ENCODE measurements around the gene ZNF335. TPM values are rescaled to one million over a fixed set of nuclear protein-coding genes. Genes with fewer than 3 reads are reported as not detected.
A peak's percentile ranks its signal among the peaks of the same experiment; 100 is the strongest.

ZNF335 gene
- total and polyA plus RNA-seq, 2 experiments from 2014 or later = 6.9 to 10.8 TPM

DNA sequence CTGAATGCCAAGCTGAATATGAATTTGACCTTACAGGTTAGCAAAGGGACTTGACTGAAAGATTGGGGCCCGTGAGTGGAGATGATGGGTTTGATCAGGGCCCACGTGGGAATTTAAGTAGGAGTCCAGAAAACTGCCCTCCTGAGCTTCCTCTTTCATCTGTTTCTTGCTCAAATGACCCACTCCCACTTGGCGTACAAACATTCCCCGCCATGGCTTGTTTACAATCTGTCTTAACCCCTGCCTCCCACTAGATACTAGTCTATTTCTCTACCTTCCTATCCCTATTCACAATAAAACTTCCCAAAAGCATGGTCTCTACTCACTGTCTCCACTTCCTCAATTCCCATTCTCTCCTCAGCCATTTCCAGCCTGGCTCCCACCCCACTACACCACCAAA lies 46.1 kb upstream of the ZNF335 start:
- no peak overlapping the region for H3K27ac ChIP-seq

DNA sequence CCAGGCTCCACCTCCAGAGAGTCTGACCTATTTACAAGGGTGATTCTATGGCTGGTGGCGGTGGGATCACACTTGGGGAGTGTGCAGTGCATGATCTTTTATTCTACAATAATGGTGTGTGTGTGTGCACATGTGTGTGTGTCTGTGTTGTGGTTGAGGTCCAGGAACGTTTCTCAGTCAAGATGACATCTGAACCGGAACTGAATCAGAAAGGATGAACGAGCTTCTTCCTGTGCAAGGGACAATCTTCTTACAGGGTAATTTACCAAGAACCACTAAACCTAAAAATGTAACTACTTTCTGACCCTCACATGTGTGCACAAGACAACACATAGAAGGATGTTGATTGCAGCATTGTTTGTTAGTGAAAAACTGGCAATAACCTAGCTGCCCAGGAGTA lies 45.3 kb upstream of the ZNF335 start:
- no peaks in the 10 kb centered on the region for H3K9me2 ChIP-seq (ENCODE audit: insufficient read depth)
- no peaks in the 10 kb centered on the region for H3K9me3 ChIP-seq (ENCODE audit: low read depth)
- H3K36me3 ChIP-seq (ENCODE audit: low read depth) = no peaks in the 10 kb centered on the region
- TF ChIP-seq EZH2phosphoT487 (IDR thresholded peaks at IDR 0.05; ENCODE audit: insufficient read depth, low read depth) = no peak
- no peak for TF ChIP-seq EZH2 (IDR thresholded peaks at IDR 0.05; ENCODE audit: insufficient read depth, poor library complexity, severe bottlenecking)
- H3K4me1 ChIP-seq (ENCODE audit: insufficient read depth) = no peaks in the 10 kb centered on the region
- H2AFZ ChIP-seq = no peak overlapping the region
- WGBS, 2 experiments (ENCODE audit: low coverage in 1 of 2, low lambda C conversion rate in 2 of 2, missing lambda C conversion rate in 2 of 2) = 37 to 43% methylated on average over 4 of the region's 4 CpGs
- H3F3A ChIP-seq (ENCODE audit: insufficient read depth) = no peaks in the 10 kb centered on the region
- no peak overlapping the region for H3K9ac ChIP-seq
- DNase-seq = no peak
- H3K4me2 ChIP-seq (ENCODE audit: unreplicated experiment) = no peak overlapping the region
- H4K20me1 ChIP-seq (ENCODE audit: insufficient read depth) = no peaks in the 10 kb centered on the region
- in situ Hi-C loops (cut with MboI) = loop anchor here (25.0 kb wide), 1 partner anchor 295 kb away; the partner anchor contains the start of gene CDH22
- H3K27me3 ChIP-seq (replicated peaks; ENCODE audit: insufficient read depth) = peaks cover 32% of the 10 kb centered on the region
- H3K4me3 ChIP-seq = no peak overlapping the region
- no peaks in the 10 kb centered on the region for H3K79me2 ChIP-seq (ENCODE audit: insufficient read depth)
- H3K27ac ChIP-seq = no peak overlapping the region

More for the DNA sequence above, 46.1 kb upstream of the ZNF335 start:
- DNase-seq = no peak
- no peaks in the 10 kb centered on the region for H3K36me3 ChIP-seq (ENCODE audit: low read depth)
- no peak overlapping the region for H3K4me2 ChIP-seq (ENCODE audit: unreplicated experiment)
- H3K9me3 ChIP-seq (ENCODE audit: low read depth) = no peaks in the 10 kb centered on the region
- no peaks in the 10 kb centered on the region for H3K79me2 ChIP-seq (ENCODE audit: insufficient read depth)
- H3K9me2 ChIP-seq (ENCODE audit: insufficient read depth) = no peaks in the 10 kb centered on the region
- no peak overlapping the region for H3K9ac ChIP-seq
- H3K4me1 ChIP-seq (ENCODE audit: insufficient read depth) = no peaks in the 10 kb centered on the region
- H2AFZ ChIP-seq = no peak overlapping the region
- no peaks in the 10 kb centered on the region for H3F3A ChIP-seq (ENCODE audit: insufficient read depth)
- H3K27me3 ChIP-seq (replicated peaks; ENCODE audit: insufficient read depth) = peaks cover 25% of the 10 kb centered on the region
- in situ Hi-C loops (cut with MboI) = loop anchor here (25.0 kb wide), 1 partner anchor 294 kb away; the partner anchor contains the start of gene CDH22
- H4K20me1 ChIP-seq (ENCODE audit: insufficient read depth) = no peaks in the 10 kb centered on the region
- 21 to 24% methylated on average over 4 of the region's 4 CpGs for WGBS, 2 experiments (ENCODE audit: low coverage in 1 of 2, low lambda C conversion rate in 2 of 2, missing lambda C conversion rate in 2 of 2)
- no peak overlapping the region for H3K4me3 ChIP-seq
- TF ChIP-seq EZH2 (IDR thresholded peaks at IDR 0.05; ENCODE audit: insufficient read depth, poor library complexity, severe bottlenecking) (no peak), EZH2phosphoT487 (IDR thresholded peaks at IDR 0.05; ENCODE audit: insufficient read depth, low read depth) (no peak)

DNA sequence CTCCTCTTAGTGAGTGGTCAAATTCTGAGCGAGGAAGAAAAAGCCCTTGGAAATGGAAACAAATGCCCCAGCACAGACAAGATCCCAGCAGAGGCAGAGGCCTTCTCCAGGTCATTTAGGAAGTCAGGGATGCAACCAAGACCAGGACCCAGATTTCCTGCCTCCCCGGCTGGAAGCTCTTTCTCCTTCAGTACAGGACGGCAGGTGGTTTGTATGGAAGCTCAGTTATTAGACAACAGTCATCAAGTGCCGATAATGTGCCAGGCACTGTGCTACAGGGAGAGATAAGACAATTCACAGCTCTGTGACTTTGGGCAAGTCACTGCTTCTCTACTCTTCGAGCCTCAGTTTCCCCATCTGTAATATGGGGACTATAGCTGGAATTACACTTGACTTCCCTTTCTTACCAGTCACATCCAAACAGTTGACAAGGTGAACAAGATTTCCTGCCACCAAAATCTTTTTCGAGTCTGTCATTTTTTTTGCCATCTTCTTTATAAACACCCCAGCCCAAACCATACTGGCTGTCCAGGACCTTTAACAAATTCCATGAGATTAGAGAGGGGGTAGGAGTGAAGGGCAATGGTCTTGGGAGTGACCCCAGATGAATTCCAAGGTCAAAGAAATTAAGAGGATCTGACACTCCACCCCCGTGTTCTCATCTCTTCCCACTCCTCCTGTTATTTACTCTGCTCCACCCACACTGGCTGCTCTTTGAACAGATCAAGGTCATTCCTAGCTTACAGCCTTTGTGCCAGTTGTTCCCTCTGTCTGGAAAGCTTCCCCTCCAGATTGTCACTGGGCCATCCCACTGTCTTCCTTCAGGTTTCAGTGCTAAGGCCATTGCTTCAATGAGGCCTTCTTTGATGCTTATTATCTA lies 42.8 kb upstream of the ZNF335 start:
- Histone ChIP-seq H3K79me2 (ENCODE audit: insufficient read depth) (no peaks in the 10 kb centered on the region), H3K9me3 (ENCODE audit: low read depth) (no peaks in the 10 kb centered on the region), H3K9ac (no peak overlapping the region), H3K27me3 (replicated peaks; ENCODE audit: insufficient read depth) (peaks cover 42% of the 10 kb centered on the region), H3K27ac (no peak overlapping the region), H3F3A (ENCODE audit: insufficient read depth) (no peaks in the 10 kb centered on the region), H4K20me1 (ENCODE audit: insufficient read depth) (no peaks in the 10 kb centered on the region), H3K9me2 (ENCODE audit: insufficient read depth) (no peaks in the 10 kb centered on the region), H3K4me3 (no peak overlapping the region), H3K4me2 (ENCODE audit: unreplicated experiment) (no peak overlapping the region), H2AFZ (no peak overlapping the region), H3K36me3 (ENCODE audit: low read depth) (no peaks in the 10 kb centered on the region), H3K4me1 (ENCODE audit: insufficient read depth) (no peaks in the 10 kb centered on the region)
- DNase-seq = no peak
- in situ Hi-C loops (cut with MboI) = loop anchor here (25.0 kb wide), 1 partner anchor 298 kb away; the partner anchor contains the start of gene CDH22
- TF ChIP-seq EZH2phosphoT487 (IDR thresholded peaks at IDR 0.05; ENCODE audit: insufficient read depth, low read depth) = no peak
- no peak for TF ChIP-seq EZH2 (IDR thresholded peaks at IDR 0.05; ENCODE audit: insufficient read depth, poor library complexity, severe bottlenecking)
- 49 to 57% methylated on average over 7 of the region's 7 CpGs for WGBS, 2 experiments (ENCODE audit: low coverage in 1 of 2, low lambda C conversion rate in 2 of 2, missing lambda C conversion rate in 2 of 2)

DNA sequence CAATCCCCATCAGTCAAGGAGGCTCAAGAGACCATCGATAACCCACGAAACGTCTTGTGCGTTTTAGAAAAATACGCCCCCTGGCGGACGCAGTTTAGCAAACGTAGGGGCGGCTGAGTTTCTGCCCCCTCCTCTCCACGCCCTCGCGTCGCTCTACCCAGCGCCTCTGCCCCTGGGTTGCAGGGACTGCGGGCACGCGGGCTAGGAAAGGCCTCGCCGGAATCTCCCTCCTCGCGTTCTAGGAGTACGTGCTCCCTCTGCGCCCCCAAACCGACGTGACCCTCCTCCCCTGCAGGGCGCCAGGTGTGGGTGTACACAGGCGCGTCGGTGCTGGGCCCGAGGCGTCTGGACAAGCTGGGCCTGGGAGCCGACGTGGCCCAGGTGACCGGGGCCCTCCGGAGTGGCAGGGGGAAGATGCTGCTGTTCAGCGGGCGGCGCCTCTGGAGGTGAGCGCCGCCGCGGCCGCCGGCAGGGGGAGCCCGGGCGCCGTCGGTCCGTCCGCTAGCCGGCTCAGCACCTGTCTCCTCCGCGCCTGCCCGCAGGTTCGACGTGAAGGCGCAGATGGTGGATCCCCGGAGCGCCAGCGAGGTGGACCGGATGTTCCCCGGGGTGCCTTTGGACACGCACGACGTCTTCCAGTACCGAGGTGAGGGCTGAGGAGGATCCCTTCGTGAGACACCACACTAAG lies 42.0 kb upstream of the ZNF335 start:
- in situ Hi-C loops (cut with MboI) = loop anchor here (25.0 kb wide), 1 partner anchor 298 kb away; the partner anchor contains the start of gene CDH22
- Histone ChIP-seq H3K9ac (no peak overlapping the region), H3K36me3 (ENCODE audit: low read depth) (no peaks in the 10 kb centered on the region), H2AFZ (no peak overlapping the region), H3K79me2 (ENCODE audit: insufficient read depth) (no peaks in the 10 kb centered on the region), H3K4me3 (no peak overlapping the region), H3K9me3 (ENCODE audit: low read depth) (no peaks in the 10 kb centered on the region), H3K27me3 (replicated peaks; ENCODE audit: insufficient read depth) (peaks cover 48% of the 10 kb centered on the region), H3F3A (ENCODE audit: insufficient read depth) (no peaks in the 10 kb centered on the region), H3K9me2 (ENCODE audit: insufficient read depth) (no peaks in the 10 kb centered on the region), H3K27ac (no peak overlapping the region), H4K20me1 (ENCODE audit: insufficient read depth) (no peaks in the 10 kb centered on the region), H3K4me1 (ENCODE audit: insufficient read depth) (no peaks in the 10 kb centered on the region), H3K4me2 (ENCODE audit: unreplicated experiment) (no peak overlapping the region)
- TF ChIP-seq EZH2phosphoT487 (IDR thresholded peaks at IDR 0.05; ENCODE audit: insufficient read depth, low read depth) = no peak
- TF ChIP-seq EZH2 (IDR thresholded peaks at IDR 0.05; ENCODE audit: insufficient read depth, poor library complexity, severe bottlenecking) = peak; percentile 14
- peak; percentile 70 for DNase-seq
- WGBS, 2 experiments (ENCODE audit: low coverage in 1 of 2, low lambda C conversion rate in 2 of 2, missing lambda C conversion rate in 2 of 2) = 4% methylated on average over 67 of the region's 67 CpGs
